B cell (primary cell): ENCODE measurements around the gene SGSM1.

ENCODE experiments used
- EZH2 ChIP-seq: IDR thresholded peaks from 2 replicates; pipeline ENCODE4 v1.6.1; 2012; ENCODE audit warnings: borderline replicate concordance, low read depth, mild to moderate bottlenecking, moderate library complexity, low read length; ENCODE audit not compliant: insufficient read depth, poor library complexity, severe bottlenecking
- TF ChIP-seq, protein P1 (sequence below): fragments of 200-600 bp; IDR thresholded peaks from one replicate; pipeline ENCODE4 v1.8.0; 2022; ENCODE audit warnings: antibody characterized with exemption, mild to moderate bottlenecking

DNA sequence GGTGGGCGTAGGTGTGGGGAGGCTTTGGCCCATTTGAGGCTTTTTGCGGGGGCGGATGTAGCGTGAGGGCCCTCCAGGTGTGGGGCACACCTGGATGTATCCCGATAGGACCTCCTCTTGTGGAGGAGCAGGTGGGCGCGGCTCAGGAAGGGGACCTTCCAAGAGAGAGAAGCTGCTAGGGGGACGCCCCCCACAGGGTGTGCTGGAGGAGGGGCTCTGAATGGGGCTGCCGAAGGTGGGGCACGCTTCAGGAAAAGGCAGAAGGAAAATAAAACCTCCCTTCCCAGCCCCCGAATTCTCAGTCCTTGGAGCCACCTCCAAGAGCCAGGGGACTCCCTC is 621 bp downstream of the SGSM1 start:
- TF ChIP-seq, protein P1, sequence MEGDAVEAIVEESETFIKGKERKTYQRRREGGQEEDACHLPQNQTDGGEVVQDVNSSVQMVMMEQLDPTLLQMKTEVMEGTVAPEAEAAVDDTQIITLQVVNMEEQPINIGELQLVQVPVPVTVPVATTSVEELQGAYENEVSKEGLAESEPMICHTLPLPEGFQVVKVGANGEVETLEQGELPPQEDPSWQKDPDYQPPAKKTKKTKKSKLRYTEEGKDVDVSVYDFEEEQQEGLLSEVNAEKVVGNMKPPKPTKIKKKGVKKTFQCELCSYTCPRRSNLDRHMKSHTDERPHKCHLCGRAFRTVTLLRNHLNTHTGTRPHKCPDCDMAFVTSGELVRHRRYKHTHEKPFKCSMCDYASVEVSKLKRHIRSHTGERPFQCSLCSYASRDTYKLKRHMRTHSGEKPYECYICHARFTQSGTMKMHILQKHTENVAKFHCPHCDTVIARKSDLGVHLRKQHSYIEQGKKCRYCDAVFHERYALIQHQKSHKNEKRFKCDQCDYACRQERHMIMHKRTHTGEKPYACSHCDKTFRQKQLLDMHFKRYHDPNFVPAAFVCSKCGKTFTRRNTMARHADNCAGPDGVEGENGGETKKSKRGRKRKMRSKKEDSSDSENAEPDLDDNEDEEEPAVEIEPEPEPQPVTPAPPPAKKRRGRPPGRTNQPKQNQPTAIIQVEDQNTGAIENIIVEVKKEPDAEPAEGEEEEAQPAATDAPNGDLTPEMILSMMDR, result no peak
- no peak for TF ChIP-seq EZH2
